Pancreas (tissue), 10 donors: Measurements from ENCODE around the gene SMIM41. TPM values are rescaled to one million over a fixed set of nuclear protein-coding genes. Genes with fewer than 3 reads are reported as not detected.

ENCODE experiments used
- ATAC-seq, 4 donors: fragments of 200-7000 bp; cut with Tn5 transposase; one replicate each; pipeline versions ENCODE4 v1.8.0 to v1.9.1; 2020; ENCODE audit warnings: mild to moderate bottlenecking in 4 of 4, moderate library complexity in 4 of 4
- DNase-seq, 6 donors: peaks; one replicate each; pipeline ENCODE4 v3.0.0-alpha.2; 2020
- FAIRE-seq: peaks from 2 replicates; lab custom pipeline; 2012; peaks lifted over from hg19 to GRCh38; lab: Jason Lieb, UNC
- H3K27ac ChIP-seq, 4 donors: fragments of 200-600 bp; sonication (generic); 1 replicate in 3 of 4; 2 replicates in 1 of 4; pipeline versions ENCODE4 v1.5.0 to v1.8.0; 2020
- H3K27me3 ChIP-seq, 4 donors: fragments of 200-600 bp; one replicate each; pipeline ENCODE4 v1.8.0; 2021
- H3K36me3 ChIP-seq, 3 donors: fragments of 200-600 bp; sonication (generic) in 1 of 3; one replicate each; pipeline versions ENCODE4 v1.5.0 to v1.8.0; 2020 to 2021
- H3K4me1 ChIP-seq, 3 donors: fragments of 200-600 bp; one replicate each; pipeline ENCODE4 v1.8.0; 2021
- H3K4me3 ChIP-seq, 4 donors: fragments of 200-600 bp; sonication (generic) in 2 of 4; one replicate each; pipeline versions ENCODE4 v1.5.0 to v1.8.0; 2020 to 2021
- H3K9me3 ChIP-seq, 4 donors: fragments of 200-600 bp; one replicate each; pipeline ENCODE4 v1.8.0; 2021
- WGBS, 2 donors: extraction: QIAGEN DNeasy Blood & Tissue Kit; methylation state at CpG; one replicate each; pipeline ENCODE4 v1.1.7; 2013; 5-methylcytosine and 5-hydroxymethylcytosine counted together
- intact Hi-C, 3 donors: fragments of 100-400 bp; cut with DNase I; formaldehyde crosslinking; loops; one replicate each; pipeline versions ENCODE4 v1.11.1 to v1.14.2; 2022
- polyA plus RNA-seq, 2 donors: library from polyadenylated mRNA; stranded (reverse); fragments of 200-250 nt; gene quantifications; one replicate each; pipeline ENCODE4 v1.2.3, GENCODE V29; 2013
- total RNA-seq, 6 donors: library from RNA; stranded (reverse); fragmentation: NEBNext Ultra II Directional in 4 of 6; extraction: Animal tissue kit (Norgen Biotek cat#: 25700) in 4 of 6; gene quantifications; one replicate each; pipeline versions ENCODE4 v1.2.1 to v1.2.4, GENCODE V29; 2021 to 2023
- TF ChIP-seq, protein P1 (sequence below), 4 donors: fragments of 200-600 bp; sonication (generic) in 3 of 4; IDR thresholded peaks; one replicate each; pipeline versions ENCODE4 v1.5.0 to v1.8.0; 2021; ENCODE audit warnings: antibody characterized with exemption in 4 of 4
- donor health status: healthy with polysubstance abuse.
- donor health status: DM: no; HTN: no; CAD: no; lungs with moderate emphysema.
- donor health status: DM: no; HTN: no; CAD: no.
- donor health status: control.
- donor health status: control.
- donor health status: Bipolar disorder and iron deficiency.
- donor health status: DM: yes; HTN: yes; CAD: no.
- donor health status: DM: no; HTN: no; CAD: no.
- donor health status: DM: no; HTN: no; CAD: no.
- donor health status: DM: yes; HTN: yes; CAD: no.

The SMIM41 gene
- total and polyA plus RNA-seq, 8 donors, result 0.09 to 0.20 (median 0.19) TPM; not detected in 5

DNA sequence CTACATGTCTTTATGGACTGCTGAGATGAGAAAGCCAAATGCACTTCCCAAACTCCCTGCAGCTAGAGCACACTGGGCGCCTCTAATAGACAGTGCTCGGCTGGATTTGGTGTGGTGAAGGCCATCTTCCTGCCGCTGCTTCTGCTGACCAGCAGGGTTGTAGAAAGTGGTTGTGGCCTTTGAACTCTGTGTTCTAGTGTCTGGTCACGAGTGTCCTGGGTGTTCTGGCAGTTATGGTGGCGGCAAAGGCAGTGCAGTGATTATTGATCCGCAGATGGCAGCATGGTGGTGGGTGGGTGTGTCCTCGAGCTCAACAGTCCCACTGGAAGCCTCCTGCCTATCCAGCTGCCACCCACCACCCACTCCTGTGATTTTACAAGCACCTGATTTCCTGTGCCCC lies 43.4 kb downstream of the SMIM41 start:
- TF ChIP-seq, protein P1, sequence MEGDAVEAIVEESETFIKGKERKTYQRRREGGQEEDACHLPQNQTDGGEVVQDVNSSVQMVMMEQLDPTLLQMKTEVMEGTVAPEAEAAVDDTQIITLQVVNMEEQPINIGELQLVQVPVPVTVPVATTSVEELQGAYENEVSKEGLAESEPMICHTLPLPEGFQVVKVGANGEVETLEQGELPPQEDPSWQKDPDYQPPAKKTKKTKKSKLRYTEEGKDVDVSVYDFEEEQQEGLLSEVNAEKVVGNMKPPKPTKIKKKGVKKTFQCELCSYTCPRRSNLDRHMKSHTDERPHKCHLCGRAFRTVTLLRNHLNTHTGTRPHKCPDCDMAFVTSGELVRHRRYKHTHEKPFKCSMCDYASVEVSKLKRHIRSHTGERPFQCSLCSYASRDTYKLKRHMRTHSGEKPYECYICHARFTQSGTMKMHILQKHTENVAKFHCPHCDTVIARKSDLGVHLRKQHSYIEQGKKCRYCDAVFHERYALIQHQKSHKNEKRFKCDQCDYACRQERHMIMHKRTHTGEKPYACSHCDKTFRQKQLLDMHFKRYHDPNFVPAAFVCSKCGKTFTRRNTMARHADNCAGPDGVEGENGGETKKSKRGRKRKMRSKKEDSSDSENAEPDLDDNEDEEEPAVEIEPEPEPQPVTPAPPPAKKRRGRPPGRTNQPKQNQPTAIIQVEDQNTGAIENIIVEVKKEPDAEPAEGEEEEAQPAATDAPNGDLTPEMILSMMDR (IDR thresholded peaks at IDR 0.05), result no peak
- Histone ChIP-seq H3K36me3 (no peaks in the 10 kb centered on the region), H3K9me3 (no peaks in the 10 kb centered on the region), H3K27me3 (no peaks in the 10 kb centered on the region), H3K4me3 (no peak overlapping the region), H3K27ac (no peak overlapping the region), H3K4me1 (peaks cover 0 to 6% (median 0%) of the 10 kb centered on the region in 3 donors)
- 69 to 71% methylated on average over 7 of the region's 7 CpGs for WGBS, 2 donors
- ATAC-seq, result no peak
- intact Hi-C loops, result loop anchor here in 1 of 3 donors (5.0 kb wide), 1 partner anchor 96 kb away; no protein-coding TSS in a partner anchor
- no peak for FAIRE-seq
- no peak for DNase-seq

DNA sequence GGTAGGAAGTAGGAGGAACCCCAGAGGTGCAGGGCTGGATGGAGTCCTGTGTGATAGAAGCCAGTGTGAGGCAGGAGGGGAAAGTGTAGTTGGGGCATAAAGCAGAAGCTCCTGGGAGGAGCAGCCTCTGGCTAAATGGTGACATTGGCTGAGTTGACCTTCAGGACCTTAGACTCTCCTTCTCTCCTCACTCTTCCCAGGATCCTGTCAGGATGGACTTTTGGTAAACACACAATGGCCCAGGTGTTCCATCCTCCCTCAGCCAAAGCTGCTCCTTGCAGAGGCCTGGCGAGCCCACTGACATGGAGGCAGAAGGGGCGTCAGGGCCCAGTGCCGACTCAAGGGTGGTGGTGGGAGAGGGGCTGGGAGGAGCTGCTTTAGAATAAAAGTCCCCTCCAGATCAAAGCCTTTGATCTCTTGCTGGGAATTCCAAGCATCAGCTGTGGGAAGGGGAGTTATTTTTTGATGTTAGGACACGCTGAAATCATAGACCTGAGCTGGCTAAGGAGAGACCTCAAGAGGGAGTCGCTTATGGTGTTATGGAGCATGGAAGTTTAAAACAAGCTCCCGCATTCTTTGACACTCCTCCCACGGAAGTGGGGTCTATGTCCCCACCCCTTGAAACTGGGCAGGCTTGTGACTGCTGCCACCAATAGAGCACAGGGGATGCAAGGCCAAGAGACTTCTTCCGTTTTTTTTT lies 44.1 kb downstream of the SMIM41 start:
- Histone ChIP-seq H3K27me3 (no peaks in the 10 kb centered on the region), H3K4me3 (no peak overlapping the region), H3K4me1 (peaks cover 0 to 6% (median 0%) of the 10 kb centered on the region in 3 donors), H3K27ac (no peak overlapping the region), H3K36me3 (no peaks in the 10 kb centered on the region), H3K9me3 (no peaks in the 10 kb centered on the region)
- intact Hi-C loops, result loop anchor here in 1 of 3 donors (5.0 kb wide), 1 partner anchor 96 kb away; no protein-coding TSS in a partner anchor
- DNase-seq (no peak), FAIRE-seq (no peak), ATAC-seq (no peak)
- 66 to 76% methylated on average over 7 to 8 of the region's 8 CpGs for WGBS, 2 donors
- TF ChIP-seq, protein P1 (IDR thresholded peaks at IDR 0.05), result no peak

DNA sequence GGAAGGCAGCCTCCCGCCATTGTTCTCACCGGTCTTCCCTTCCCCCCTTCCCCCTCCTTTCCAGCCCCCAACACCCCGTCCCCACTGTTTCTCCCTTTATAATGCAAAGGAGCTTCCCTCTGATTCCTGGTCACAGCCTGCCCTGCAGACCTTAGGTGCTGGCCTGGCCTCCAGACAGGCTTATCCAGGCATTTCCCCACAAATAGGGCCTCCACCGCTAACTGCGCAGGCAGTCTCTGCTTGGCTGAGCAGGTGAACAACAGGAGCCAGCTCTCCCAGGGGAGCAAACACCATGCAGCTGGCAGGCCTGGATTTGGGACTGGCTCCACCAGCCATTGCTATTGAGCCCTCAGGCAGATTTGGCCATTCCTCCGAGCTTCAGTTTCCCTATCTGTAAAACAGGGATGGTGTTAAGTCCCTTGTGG lies 46.0 kb downstream of the SMIM41 start:
- WGBS, 2 donors, result 77 to 88% methylated on average over 6 of the region's 6 CpGs
- TF ChIP-seq, protein P1 (IDR thresholded peaks at IDR 0.05), result no peak
- Histone ChIP-seq H3K9me3 (no peaks in the 10 kb centered on the region), H3K27me3 (no peaks in the 10 kb centered on the region), H3K27ac (no peak overlapping the region), H3K4me1 (no peaks in the 10 kb centered on the region), H3K36me3 (no peaks in the 10 kb centered on the region), H3K4me3 (no peak overlapping the region)
- FAIRE-seq (no peak), DNase-seq (peak in 1 of 6 donors; percentile 37), ATAC-seq (peak in 2 of 4 donors; percentile 35 to 39)
- intact Hi-C loops, result no loop called here

- Histone ChIP-seq H3K27ac (no peak overlapping the region), H3K4me3 (no peak overlapping the region), H3K4me1 (no peaks in the 10 kb centered on the region), H3K9me3 (no peaks in the 10 kb centered on the region), H3K27me3 (no peaks in the 10 kb centered on the region), H3K36me3 (no peaks in the 10 kb centered on the region)
- ATAC-seq, result no peak
- 71 to 79% methylated on average over 2 of the region's 2 CpGs for WGBS, 2 donors
- intact Hi-C loops, result no loop called here
- TF ChIP-seq, protein P1 (IDR thresholded peaks at IDR 0.05), result no peak
- FAIRE-seq, result no peak
- peak in 1 of 6 donors; percentile 34 for DNase-seq
These were observed 46.6 kb downstream of the SMIM41 start for GRCh38 chr12:52126050-52126604.
